ENCODE data around the gene SCARF1. TPM values are rescaled to one million over a fixed set of nuclear protein-coding genes. Genes with fewer than 3 reads are reported as not detected.

The SCARF1 gene
- polyA plus RNA-seq, 3 donors, result 5.2 to 23.4 (median 6.3) TPM

- WGBS (ENCODE audit: insufficient coverage), result 86% methylated on average over 30 of the region's 40 CpGs
- TF ChIP-seq CTCF (IDR thresholded peaks at IDR 0.05), result no peak
- no peak overlapping the region for H3K4me2 ChIP-seq (replicated peaks; ENCODE audit: extremely low read depth, low read length, poor library complexity, severe bottlenecking)
These were observed 54.0 kb downstream of the SCARF1 start for GRCh38 chr17:1591474-1592090.

GRCh38 chr17:1590747-1591473 is 54.6 kb downstream of the SCARF1 start:
- Mint-ChIP-seq H3K27ac (peak overlapping the region; percentile 98 to 99 (median 99)), H3K4me1 (peaks cover 75% of the 10 kb centered on the region), H3K36me3 (peaks cover 64 to 87% of the 10 kb centered on the region in 2 donors), H3K4me3 (peak overlapping the region in 1 of 2 donors; percentile 60), H3K9me3 (no peaks in the 10 kb centered on the region), H3K27me3 (ENCODE audit: low read depth in 3 of 3) (peaks cover 0 to 6% (median 2%) of the 10 kb centered on the region in 3 donors)
- no peaks in the 10 kb centered on the region for H3K27me3 ChIP-seq (ENCODE audit: control insufficient read depth in 2 of 2, insufficient read depth in 2 of 2, low read length in 2 of 2)
- no peaks in the 10 kb centered on the region for H4K20me1 ChIP-seq (ENCODE audit: insufficient read depth, low read length)
- H3K36me3 ChIP-seq (replicated peaks in 1 of 2; ENCODE audit: control insufficient read depth in 1 of 2, insufficient read depth in 2 of 2, low read length in 2 of 2), result peaks cover 30 to 74% of the 10 kb centered on the region in 2 donors
- H3K27ac ChIP-seq (ENCODE audit: low read depth in 1 of 2, low read length in 2 of 2), result peak overlapping the region; percentile 88 to 99
- peak overlapping the region; percentile 11 for H3K4me2 ChIP-seq (replicated peaks; ENCODE audit: extremely low read depth, low read length, poor library complexity, severe bottlenecking)
- H3K9ac ChIP-seq (ENCODE audit: insufficient read depth, low read length, poor library complexity, severe bottlenecking), result peak overlapping the region; percentile 81
- no peak for DNase-seq
- peaks cover 8% of the 10 kb centered on the region for H3K79me2 ChIP-seq (ENCODE audit: insufficient read depth, low read length)
- peak overlapping the region in 1 of 3 experiments; percentile 1 for H3K4me3 ChIP-seq (replicated peaks in 1 of 3; ENCODE audit: low read depth in 2 of 3, low read length in 3 of 3)
- no peak overlapping the region for H2AFZ ChIP-seq (ENCODE audit: insufficient read depth, low read depth, low read length, poor library complexity, severe bottlenecking)
- 53% methylated on average over 25 of the region's 38 CpGs for WGBS (ENCODE audit: insufficient coverage)
- H3K9me3 ChIP-seq (replicated peaks in 1 of 2; ENCODE audit: control insufficient read depth in 1 of 2, insufficient read depth in 1 of 2, low read length in 2 of 2), result no peaks in the 10 kb centered on the region
- H3K4me1 ChIP-seq (ENCODE audit: control insufficient read depth in 1 of 2, insufficient read depth in 2 of 2, low read length in 2 of 2), result peaks cover 75 to 83% of the 10 kb centered on the region in 2 donors
- intact Hi-C loops (cut with micrococcal nuclease), result loop anchor here (1.0 to 5.0 kb wide), 3 partner anchors 16 to 36 kb away; partner anchors contain the start of gene SLC43A2 (in 1 of the 2)
- no peak for TF ChIP-seq CTCF (IDR thresholded peaks at IDR 0.05)

More at GRCh38 chr17:1591474-1592090, 54.0 kb downstream of the SCARF1 start:
- peaks cover 64 to 87% of the 10 kb centered on the region in 2 donors for H3K36me3 Mint-ChIP-seq
- no peaks in the 10 kb centered on the region for H3K9me3 Mint-ChIP-seq
- Histone ChIP-seq H2AFZ (ENCODE audit: insufficient read depth, low read depth, low read length, poor library complexity, severe bottlenecking) (no peak overlapping the region), H3K36me3 (replicated peaks in 1 of 2; ENCODE audit: control insufficient read depth in 1 of 2, insufficient read depth in 2 of 2, low read length in 2 of 2) (peaks cover 30 to 74% of the 10 kb centered on the region in 2 donors), H3K9me3 (replicated peaks in 1 of 2; ENCODE audit: control insufficient read depth in 1 of 2, insufficient read depth in 1 of 2, low read length in 2 of 2) (no peaks in the 10 kb centered on the region), H3K9ac (ENCODE audit: insufficient read depth, low read length, poor library complexity, severe bottlenecking) (peak overlapping the region; percentile 81), H3K4me1 (ENCODE audit: control insufficient read depth in 1 of 2, insufficient read depth in 2 of 2, low read length in 2 of 2) (peaks cover 68 to 76% of the 10 kb centered on the region in 2 donors), H3K4me3 (replicated peaks in 1 of 3; ENCODE audit: low read depth in 2 of 3, low read length in 3 of 3) (no peak overlapping the region), H3K27me3 (ENCODE audit: control insufficient read depth in 2 of 2, insufficient read depth in 2 of 2, low read length in 2 of 2) (no peaks in the 10 kb centered on the region), H4K20me1 (ENCODE audit: insufficient read depth, low read length) (no peaks in the 10 kb centered on the region), H3K79me2 (ENCODE audit: insufficient read depth, low read length) (peaks cover 8% of the 10 kb centered on the region), H3K27ac (ENCODE audit: low read depth in 1 of 2, low read length in 2 of 2) (peak overlapping the region; percentile 88 to 99)
- H3K27me3 Mint-ChIP-seq (ENCODE audit: low read depth in 3 of 3), result peaks cover 2 to 6% (median 2%) of the 10 kb centered on the region in 3 donors
- H3K4me3 Mint-ChIP-seq, result no peak overlapping the region
- DNase-seq, result no peak
- peaks cover 72% of the 10 kb centered on the region for H3K4me1 Mint-ChIP-seq
- H3K27ac Mint-ChIP-seq, result peak overlapping the region in 6 of 7 donors; percentile 36 to 99 (median 98)
- intact Hi-C loops (cut with micrococcal nuclease), result loop anchor here in 1 of 2 donors (2.0 to 5.0 kb wide), 2 partner anchors 15 to 36 kb away; partner anchors contain the start of gene SLC43A2

Measured in CD14-positive monocyte (primary cell).